ENCODE measurements around the gene ADAP1.
A peak's percentile ranks its signal among the peaks of the same experiment; 100 is the strongest.
"Not testable (repeated sequence)": the region's sequence is repeated elsewhere in the genome, so short reads cannot be mapped to it uniquely, and the experiment has no call there.

The ADAP1 gene

GRCh38 chr7:954330-955238 is at the start of gene ADAP1:
ADAP1 (minus strand) TSS chr7:954680; CDS start chr7:954477, 203 bp downstream.
- no peak for DNase-seq (ENCODE audit: low read depth)

- not testable (repeated sequence) for DNase-seq (ENCODE audit: low read depth)
Observed at GRCh38 chr7:1002445-1002844, 48.0 kb upstream of the ADAP1 start.

GRCh38 chr7:1002026-1002425 is 47.5 kb upstream of the ADAP1 start:
- not testable (repeated sequence) for DNase-seq (ENCODE audit: low read depth)

- DNase-seq (ENCODE audit: low read depth) = not testable (repeated sequence)
Observed at GRCh38 chr7:1001069-1001770, 46.7 kb upstream of the ADAP1 start.

- no peak for DNase-seq (ENCODE audit: low read depth)
Observed at GRCh38 chr7:999941-1000935, 45.8 kb upstream of the ADAP1 start.

GRCh38 chr7:999149-999879 is 44.8 kb upstream of the ADAP1 start:
- DNase-seq (ENCODE audit: low read depth) = no peak

GRCh38 chr7:997404-998395 is 43.2 kb upstream of the ADAP1 start:
- DNase-seq (ENCODE audit: low read depth) = no peak

GRCh38 chr7:996079-996872 is 41.8 kb upstream of the ADAP1 start:
- no peak for DNase-seq (ENCODE audit: low read depth)

- no peak for DNase-seq (ENCODE audit: low read depth)
Observed at GRCh38 chr7:995571-995970, 41.1 kb upstream of the ADAP1 start.

- no peak for DNase-seq (ENCODE audit: low read depth)
Observed at GRCh38 chr7:994592-995308, 40.3 kb upstream of the ADAP1 start.

GRCh38 chr7:992709-993607 is 38.5 kb upstream of the ADAP1 start:
- peak; percentile 91 for DNase-seq (ENCODE audit: low read depth)

- no peak for DNase-seq (ENCODE audit: low read depth)
Observed at GRCh38 chr7:991729-992656, 37.5 kb upstream of the ADAP1 start.

GRCh38 chr7:990933-991728 is 36.7 kb upstream of the ADAP1 start:
- DNase-seq (ENCODE audit: low read depth) = no peak

- DNase-seq (ENCODE audit: low read depth) = no peak
Observed at GRCh38 chr7:990352-990932, 36.0 kb upstream of the ADAP1 start.

GRCh38 chr7:988963-989529 is 34.6 kb upstream of the ADAP1 start:
- DNase-seq (ENCODE audit: low read depth) = no peak

Measured in stimulated activated CD8-positive, alpha-beta memory T cell treated with anti-CD3 and anti-CD28 coated beads, Interleukin-7, amount 100 ng/mL, for 24 hours (primary cell).